RPMI7951 (cell line): Measurements from ENCODE around the gene CDHR1. TPM values are rescaled to one million over a fixed set of nuclear protein-coding genes. Genes with fewer than 3 reads are reported as not detected.

Source experiments
- DNase-seq: peaks from one replicate; pipeline ENCODE4 v3.0.0-alpha.2; 2012; ENCODE audit warnings: low read depth
- total RNA-seq: library from RNA; depleted of rRNA; stranded (reverse); fragments of >200 nt; shearing (Covaris generic); gene quantifications from 2 replicates; pipeline ENCODE4 v1.2.3, GENCODE V29; 2014

CDHR1 gene
- total RNA-seq, 1 experiment from 2014 or later, result not detected

GRCh38 chr10:84200537-84201243 lies 6.4 kb downstream of the CDHR1 start:
- DNase-seq, result no peak

GRCh38 chr10:84201244-84201606 lies 6.9 kb downstream of the CDHR1 start:
- DNase-seq, result no peak

- DNase-seq, result no peak
Measured at GRCh38 chr10:84201682-84202081, 7.3 kb downstream of the CDHR1 start.

- no peak for DNase-seq
Measured at GRCh38 chr10:84202349-84202748, 8.0 kb downstream of the CDHR1 start.

GRCh38 chr10:84204122-84204521 lies 9.8 kb downstream of the CDHR1 start:
- DNase-seq, result no peak

- no peak for DNase-seq
Measured at GRCh38 chr10:84204610-84205009, 10.3 kb downstream of the CDHR1 start.

- peak; percentile 34 for DNase-seq
Measured at GRCh38 chr10:84205049-84205852, 10.9 kb downstream of the CDHR1 start.

GRCh38 chr10:84205853-84206525 lies 11.7 kb downstream of the CDHR1 start:
- DNase-seq, result no peak

- no peak for DNase-seq
Measured at GRCh38 chr10:84208023-84208422, 13.7 kb downstream of the CDHR1 start.

GRCh38 chr10:84211566-84211965 lies 17.2 kb downstream of the CDHR1 start:
- DNase-seq, result no peak

GRCh38 chr10:84212014-84212413 lies 17.7 kb downstream of the CDHR1 start:
- no peak for DNase-seq

GRCh38 chr10:84213076-84213475 lies 18.7 kb downstream of the CDHR1 start:
- DNase-seq, result no peak

- DNase-seq, result peak; percentile 13
Measured at GRCh38 chr10:84214046-84214572, 19.8 kb downstream of the CDHR1 start.

GRCh38 chr10:84214612-84215235 lies 20.4 kb downstream of the CDHR1 start:
- DNase-seq, result peak; percentile 22

GRCh38 chr10:84216834-84217233 lies 22.5 kb downstream of the CDHR1 start:
- no peak for DNase-seq

- no peak for DNase-seq
Measured at GRCh38 chr10:84217746-84218145, 23.4 kb downstream of the CDHR1 start.

- DNase-seq, result no peak
Measured at GRCh38 chr10:84221916-84222315, 27.6 kb downstream of the CDHR1 start.

- DNase-seq, result peak; percentile 2
Measured at GRCh38 chr10:84224411-84225028, 30.2 kb downstream of the CDHR1 start.

- no peak for DNase-seq
Measured at GRCh38 chr10:84225427-84226173, 31.3 kb downstream of the CDHR1 start, which contains the start of gene LRIT2. LRIT2 (minus strand) TSS chr10:84225544; CDS start chr10:84225520, 24 bp downstream.

- DNase-seq, result no peak
Measured at GRCh38 chr10:84226616-84227015, 32.3 kb downstream of the CDHR1 start.

GRCh38 chr10:84227810-84228209 lies 33.5 kb downstream of the CDHR1 start:
- DNase-seq, result no peak
